Thyroid gland (tissue), 4 donors: ENCODE results near the gene PEDS1. TPM values are rescaled to one million over a fixed set of nuclear protein-coding genes. Genes with fewer than 3 reads are reported as not detected.
"Not testable (repeated sequence)": the region's sequence is repeated elsewhere in the genome, so short reads cannot be mapped to it uniquely, and the experiment has no call there.

ENCODE experiments used
- DNase-seq, 2 donors: peaks; one replicate each; pipeline ENCODE4 v3.0.0-alpha.2; 2019
- H3K27ac ChIP-seq, 3 donors: fragments of 200-600 bp; sonication (generic); 1 replicate in 2 of 3; 2 replicates in 1 of 3; pipeline ENCODE4 v1.5.1; 2016 to 2019; ENCODE audit warnings: mild to moderate bottlenecking in 1 of 3, moderate library complexity in 1 of 3
- H3K27me3 ChIP-seq: fragments of 200-600 bp; sonication (generic); one replicate; pipeline ENCODE4 v1.5.1; 2019
- H3K36me3 ChIP-seq, 2 donors: fragments of 200-600 bp; sonication (generic); one replicate each; pipeline ENCODE4 v1.5.1; 2016 to 2019
- H3K4me1 ChIP-seq, 2 donors: fragments of 200-600 bp; sonication (generic); one replicate each; pipeline ENCODE4 v1.5.1; 2017 to 2019
- H3K4me3 ChIP-seq, 3 donors: fragments of 200-600 bp; sonication (generic); replicated peaks in 1 of 3; 1 replicate in 2 of 3; 2 replicates in 1 of 3; pipeline ENCODE4 v1.5.1; 2016; ENCODE audit warnings: mild to moderate bottlenecking in 1 of 3
- H3K9me3 ChIP-seq: fragments of 200-600 bp; sonication (generic); one replicate; pipeline ENCODE4 v1.5.1; 2017
- CTCF ChIP-seq, 6 experiments: fragments of 200-600 bp in 3 of 6; fragments of 450-650 bp in 3 of 6; sonication (generic) in 3 of 6; IDR thresholded peaks; one replicate each; pipeline ENCODE4 v1.5.1; 2016 to 2019; ENCODE audit warnings: antibody characterized with exemption in 6 of 6, mild to moderate bottlenecking in 2 of 6, inconsistent platforms in 1 of 6, moderate library complexity in 1 of 6
- POLR2A ChIP-seq, 2 donors: fragments of 450-650 bp; IDR thresholded peaks; one replicate each; pipeline ENCODE4 v1.6.1; 2017; ENCODE audit warnings: antibody characterized with exemption in 2 of 2, mild to moderate bottlenecking in 2 of 2, moderate library complexity in 1 of 2
- WGBS, 2 donors: methylation state at CpG; one replicate each; pipeline ENCODE4 v1.1.5; 2017; 5-methylcytosine and 5-hydroxymethylcytosine counted together
- intact Hi-C: fragments of 100-400 bp; cut with DNase I; formaldehyde crosslinking; loops from one replicate; pipeline ENCODE4 v1.15.1; 2023
- total RNA-seq, 4 donors: library from RNA; depleted of rRNA; stranded (reverse); fragments of >200 nt; gene quantifications; one replicate each; pipeline ENCODE4 v1.2.3, GENCODE V29; 2016

Gene PEDS1
- total RNA-seq, 4 donors from 2014 or later: 15.8 to 22.7 (median 19.7) TPM

GRCh38 chr20:50182346-50182745, 28.8 kb upstream of the PEDS1 start:
- DNase-seq: no peak
- Histone ChIP-seq H3K27ac (no peak overlapping the region), H3K36me3 (no peaks in the 10 kb centered on the region), H3K9me3 (no peaks in the 10 kb centered on the region), H3K4me3 (no peak overlapping the region), H3K27me3 (no peaks in the 10 kb centered on the region), H3K4me1 (peaks cover 0 to 6% of the 10 kb centered on the region in 2 donors)
- 83 to 88% methylated on average over 2 of the region's 2 CpGs for WGBS, 2 donors
- TF ChIP-seq CTCF (IDR thresholded peaks at IDR 0.05) (no peak), POLR2A (IDR thresholded peaks at IDR 0.05) (no peak)
- intact Hi-C loops: no loop called here

DNA sequence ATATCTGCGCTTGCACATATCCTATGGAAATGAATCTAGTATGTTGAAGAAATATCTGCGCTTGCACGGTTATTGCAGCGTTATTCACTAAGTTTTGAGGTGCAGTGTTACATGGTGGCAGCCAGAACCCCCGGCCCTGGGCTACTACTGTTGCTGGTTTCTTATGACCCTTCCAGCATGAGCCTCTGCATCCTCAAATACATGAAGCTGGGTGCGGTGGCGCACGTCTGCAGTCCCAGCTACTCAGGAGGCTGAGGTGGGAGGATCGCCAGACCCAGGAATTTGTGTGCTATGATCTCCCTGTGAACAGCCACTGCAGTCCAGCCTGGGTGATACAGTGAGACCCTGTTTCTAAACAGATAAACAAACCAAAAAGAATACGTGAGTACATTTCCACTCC, 27.8 kb upstream of the PEDS1 start:
- DNase-seq: no peak
- TF ChIP-seq POLR2A (IDR thresholded peaks at IDR 0.05) (no peak), CTCF (IDR thresholded peaks at IDR 0.05) (no peak)
- intact Hi-C loops: no loop called here

GRCh38 chr20:50178672-50179071, 25.1 kb upstream of the PEDS1 start:
- H3K4me3 ChIP-seq, H3K4me1 ChIP-seq, H3K36me3 ChIP-seq, DNase-seq, H3K9me3 ChIP-seq, H3K27ac ChIP-seq, H3K27me3 ChIP-seq: not testable (repeated sequence)
- intact Hi-C loops: loop anchor here (10.0 kb wide), 1 partner anchor 204 kb away; no protein-coding TSS in a partner anchor
- 90 to 92% methylated on average over 9 of the region's 9 CpGs for WGBS, 2 donors

More for the DNA sequence above, 27.8 kb upstream of the PEDS1 start:
- no peaks in the 10 kb centered on the region for H3K9me3 ChIP-seq
- H3K27me3 ChIP-seq: no peaks in the 10 kb centered on the region
- 95 to 98% methylated on average over 7 to 10 of the region's 10 CpGs for WGBS, 2 donors
- H3K4me3 ChIP-seq: no peak overlapping the region
- no peaks in the 10 kb centered on the region for H3K4me1 ChIP-seq
- no peak overlapping the region for H3K27ac ChIP-seq
- no peaks in the 10 kb centered on the region for H3K36me3 ChIP-seq

DNA sequence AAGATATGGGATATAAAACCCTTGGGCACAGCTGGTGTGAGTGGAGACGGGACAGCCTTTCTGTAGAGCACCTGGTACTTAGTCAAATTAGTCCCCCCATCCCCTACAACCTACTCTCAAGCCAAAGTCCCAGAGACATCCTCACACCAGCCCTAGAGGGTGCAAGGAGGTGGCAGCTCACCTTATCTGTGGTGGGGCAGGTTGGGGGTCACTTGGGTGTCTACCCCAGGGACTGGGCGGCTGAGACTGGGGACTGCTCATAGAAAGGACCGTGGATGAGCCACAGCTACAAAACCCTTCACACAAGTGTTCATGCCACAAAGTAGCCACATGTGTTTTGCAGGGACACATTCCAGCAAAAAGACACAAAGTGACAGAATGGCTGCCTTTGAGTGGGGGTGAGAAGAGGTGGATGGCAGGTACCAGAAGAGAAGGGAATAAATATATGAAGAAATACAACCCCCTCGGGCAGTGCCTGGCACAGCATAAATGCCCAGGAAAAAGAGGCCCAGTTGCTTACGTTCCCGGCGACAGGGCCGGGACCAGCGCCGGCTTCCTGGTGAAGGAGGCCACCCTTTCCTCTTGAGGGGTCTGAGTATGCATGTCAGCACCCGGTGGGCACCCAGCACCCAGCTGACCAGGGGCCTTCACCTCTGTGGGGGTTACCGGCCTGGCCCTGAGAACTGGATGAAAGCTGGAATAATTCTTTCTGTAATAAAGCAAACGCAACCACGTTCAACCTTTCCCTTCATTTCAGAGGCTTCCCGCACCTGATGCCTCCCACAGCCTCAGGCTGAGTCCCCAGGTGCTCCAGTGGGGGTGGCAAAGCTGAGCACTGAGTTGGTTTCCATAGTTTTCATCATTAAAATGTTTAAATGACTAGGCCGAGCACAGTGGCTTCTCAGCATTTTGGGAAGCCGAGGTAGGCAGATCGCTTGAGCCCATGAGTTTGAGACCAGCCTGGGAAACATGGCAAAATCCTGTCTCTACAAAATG, 22.7 kb upstream of the PEDS1 start:
- Histone ChIP-seq H3K27ac (no peak overlapping the region), H3K4me1 (peaks cover 7 to 13% of the 10 kb centered on the region in 2 donors), H3K36me3 (no peaks in the 10 kb centered on the region), H3K27me3 (no peaks in the 10 kb centered on the region), H3K4me3 (no peak overlapping the region), H3K9me3 (no peaks in the 10 kb centered on the region)
- DNase-seq: no peak
- no peak for TF ChIP-seq CTCF (IDR thresholded peaks at IDR 0.05)
- no peak for TF ChIP-seq POLR2A (IDR thresholded peaks at IDR 0.05)
- intact Hi-C loops: loop anchor here (10.0 kb wide), 1 partner anchor 201 kb away; no protein-coding TSS in a partner anchor
- WGBS, 2 donors: 93 to 94% methylated on average over 18 of the region's 18 CpGs

DNA sequence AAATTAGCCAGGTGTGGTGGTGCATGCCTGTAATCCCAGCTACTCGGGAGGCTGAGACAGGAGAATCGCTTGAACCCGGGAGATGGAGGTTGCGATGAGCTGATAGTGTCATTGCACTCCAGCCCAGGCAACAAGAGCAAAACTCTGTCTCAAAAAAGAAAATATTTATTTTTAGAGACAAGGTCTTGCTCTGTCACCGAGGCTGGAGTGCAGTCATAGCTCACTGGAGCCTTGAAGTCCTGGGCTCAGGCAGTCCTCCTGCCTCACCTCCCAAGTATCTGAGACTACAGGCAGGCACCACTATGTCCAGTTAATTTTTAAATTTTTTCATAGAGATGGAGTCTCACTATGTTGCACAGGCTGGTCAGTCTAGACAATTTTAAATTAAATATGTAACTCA, 20.9 kb upstream of the PEDS1 start:
- no peak overlapping the region for H3K27ac ChIP-seq
- no peaks in the 10 kb centered on the region for H3K27me3 ChIP-seq
- H3K4me3 ChIP-seq: no peak overlapping the region
- WGBS, 2 donors: 77 to 84% methylated on average over 5 of the region's 5 CpGs
- DNase-seq: no peak
- TF ChIP-seq POLR2A (IDR thresholded peaks at IDR 0.05) (no peak), CTCF (IDR thresholded peaks at IDR 0.05) (no peak)
- intact Hi-C loops: loop anchor here (10.0 kb wide), 1 partner anchor 200 kb away; no protein-coding TSS in a partner anchor
- H3K36me3 ChIP-seq: no peaks in the 10 kb centered on the region
- no peaks in the 10 kb centered on the region for H3K9me3 ChIP-seq
- H3K4me1 ChIP-seq: peaks cover 7 to 13% of the 10 kb centered on the region in 2 donors
